Skin of body (tissue), 3 donors: ENCODE results near the gene VIPAS39. TPM values are rescaled to one million over a fixed set of nuclear protein-coding genes. Genes with fewer than 3 reads are reported as not detected.

Experiments
- DNase-seq: peaks from one replicate; lab custom pipeline; 2025; lab: John Stamatoyannopoulos, UW
- small RNA-seq: library from RNA; depleted of rRNA; stranded (forward); fragments of <200 nt; gene quantifications from one replicate; pipeline ENCODE3, GENCODE V24; 2014; ENCODE audit warnings: low replicate concordance
- total RNA-seq: library from RNA; depleted of rRNA; stranded (reverse); fragments of >200 nt; gene quantifications from one replicate; pipeline ENCODE4 v1.2.3, GENCODE V29; 2014

The VIPAS39 gene
- total RNA-seq, 1 donor from 2014 or later = 16.7 TPM

DNA sequence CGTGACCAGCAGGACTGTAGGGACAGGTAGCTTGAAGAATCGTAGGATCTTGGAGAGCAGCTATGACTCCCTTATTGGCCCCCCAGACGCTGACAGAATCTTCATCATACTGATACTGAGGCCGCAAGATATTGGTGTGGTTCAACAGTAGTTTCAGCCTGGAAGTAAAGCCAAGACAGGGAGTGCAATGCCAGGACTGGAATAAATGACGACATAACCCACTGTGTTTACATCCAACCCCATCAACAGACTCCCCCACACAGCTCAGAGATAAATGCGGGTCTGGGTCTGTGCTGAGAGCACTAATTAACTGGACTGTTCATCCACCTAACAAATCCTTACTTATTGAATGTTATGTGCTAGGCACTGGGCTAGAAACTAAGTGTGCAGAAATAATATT lies 50.7 kb downstream of the VIPAS39 start:
- DNase-seq = no peak

DNA sequence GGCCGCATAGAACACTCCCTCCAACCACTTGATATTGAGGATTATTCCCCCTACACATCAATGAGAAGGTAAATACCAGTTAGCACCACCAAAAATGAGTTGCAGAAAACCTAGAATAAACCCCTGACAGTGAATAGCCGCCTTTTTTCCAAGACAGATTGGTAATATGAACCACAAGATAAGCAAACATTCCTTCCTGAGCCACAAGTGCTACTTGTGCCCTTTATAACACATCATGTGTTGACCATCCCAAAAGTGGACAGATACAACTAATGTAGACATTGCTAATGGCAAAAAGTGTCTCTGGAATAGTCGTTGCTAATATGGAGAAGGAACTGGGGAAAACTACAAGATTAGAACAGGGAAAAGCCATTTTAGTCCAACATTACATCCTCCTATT lies 51.3 kb downstream of the VIPAS39 start:
- no peak for DNase-seq

DNA sequence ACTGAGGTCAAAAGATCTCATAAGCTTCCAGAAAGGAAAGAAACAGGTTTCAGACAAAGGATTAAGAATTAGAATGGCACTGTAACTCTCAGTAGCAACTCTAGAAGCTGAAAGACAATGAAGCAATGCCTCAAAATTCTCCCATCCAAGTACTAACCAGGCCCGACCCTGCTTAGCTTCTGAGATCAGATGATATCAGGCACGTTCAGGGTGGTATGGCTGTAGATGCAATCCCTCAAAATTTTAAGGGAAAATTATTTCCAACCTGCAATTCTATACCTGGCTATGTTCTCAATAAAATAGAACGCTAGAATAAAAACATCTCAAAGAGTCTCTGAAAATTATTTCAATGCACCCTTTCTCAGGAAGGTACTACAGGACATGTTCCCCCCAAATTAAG lies 53.6 kb downstream of the VIPAS39 start:
- no peak for DNase-seq

DNA sequence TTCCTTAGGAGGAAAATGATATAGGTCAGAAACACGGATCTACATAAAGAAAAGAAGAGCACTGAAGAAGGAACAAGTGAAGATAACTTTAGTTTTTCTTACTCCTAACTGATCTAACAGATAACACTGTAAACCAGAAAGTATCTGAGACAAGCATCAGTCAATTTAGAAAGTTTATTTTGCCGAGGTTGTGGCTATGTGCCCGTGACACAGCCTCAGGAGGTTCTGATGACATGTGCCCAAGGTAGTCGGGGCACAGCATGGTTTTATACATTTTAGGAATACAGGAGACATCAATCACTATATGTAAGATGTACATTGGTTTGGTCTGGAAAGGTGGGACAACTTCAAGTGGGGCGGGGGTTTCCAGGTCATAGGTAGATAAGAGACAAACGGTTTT lies 57.2 kb downstream of the VIPAS39 start:
- no peak for DNase-seq

DNA sequence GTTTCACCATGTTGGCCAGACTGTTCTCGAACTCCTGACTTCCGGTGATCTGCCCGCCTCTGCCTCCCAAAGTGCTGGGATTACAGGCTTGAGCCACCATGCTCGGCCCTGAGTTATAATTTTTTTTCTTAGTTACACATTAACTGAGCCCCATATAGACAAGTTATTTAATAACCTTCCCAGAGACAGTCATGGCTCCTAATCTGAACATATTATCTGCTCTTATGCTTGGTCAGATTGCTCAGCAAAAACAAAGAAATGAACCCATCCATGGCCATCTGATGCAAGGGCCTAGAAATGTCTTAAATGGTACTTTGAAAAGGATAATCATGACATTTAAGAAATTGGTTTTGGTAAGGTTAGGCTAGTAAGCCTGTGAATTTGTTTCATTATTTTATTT lies 67.2 kb downstream of the VIPAS39 start:
- DNase-seq = no peak

DNA sequence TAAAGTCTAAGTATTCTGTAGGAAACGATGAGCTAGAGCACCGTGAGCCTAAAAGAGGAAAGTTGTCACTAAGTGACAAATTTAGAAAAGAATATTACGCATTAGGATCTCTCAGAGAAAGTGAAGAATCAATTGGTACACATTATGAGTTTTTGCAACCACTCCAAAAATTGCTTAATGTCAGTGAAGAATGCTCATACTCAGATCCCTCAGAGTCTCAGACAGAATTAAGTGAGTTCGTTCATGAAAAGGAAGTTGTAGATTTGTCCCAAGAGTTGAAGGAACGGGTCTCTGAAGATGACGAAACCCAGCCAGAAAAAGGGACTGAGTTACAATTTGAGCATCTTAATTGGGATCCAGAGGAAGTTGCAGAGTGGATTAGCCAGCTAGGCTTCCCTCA lies 78.7 kb downstream of the VIPAS39 start:
- DNase-seq = no peak

DNA sequence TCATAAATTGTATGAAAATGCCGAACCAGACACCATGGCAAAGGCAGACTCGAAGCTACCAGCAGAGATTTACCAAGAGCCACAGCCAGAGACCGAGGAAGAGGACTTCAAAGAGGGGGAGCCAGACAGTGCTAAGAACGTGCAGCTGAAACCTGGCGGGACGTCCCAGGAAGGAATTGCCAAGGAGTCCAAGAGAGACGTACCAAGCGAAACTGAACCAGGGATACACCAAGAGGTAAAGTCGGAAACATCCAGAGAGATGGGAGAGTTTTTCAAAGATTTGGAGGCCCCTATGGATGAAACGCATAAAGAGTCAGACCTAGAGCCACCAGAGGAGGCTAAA lies 79.9 kb downstream of the VIPAS39 start:
- no peak for DNase-seq

DNA sequence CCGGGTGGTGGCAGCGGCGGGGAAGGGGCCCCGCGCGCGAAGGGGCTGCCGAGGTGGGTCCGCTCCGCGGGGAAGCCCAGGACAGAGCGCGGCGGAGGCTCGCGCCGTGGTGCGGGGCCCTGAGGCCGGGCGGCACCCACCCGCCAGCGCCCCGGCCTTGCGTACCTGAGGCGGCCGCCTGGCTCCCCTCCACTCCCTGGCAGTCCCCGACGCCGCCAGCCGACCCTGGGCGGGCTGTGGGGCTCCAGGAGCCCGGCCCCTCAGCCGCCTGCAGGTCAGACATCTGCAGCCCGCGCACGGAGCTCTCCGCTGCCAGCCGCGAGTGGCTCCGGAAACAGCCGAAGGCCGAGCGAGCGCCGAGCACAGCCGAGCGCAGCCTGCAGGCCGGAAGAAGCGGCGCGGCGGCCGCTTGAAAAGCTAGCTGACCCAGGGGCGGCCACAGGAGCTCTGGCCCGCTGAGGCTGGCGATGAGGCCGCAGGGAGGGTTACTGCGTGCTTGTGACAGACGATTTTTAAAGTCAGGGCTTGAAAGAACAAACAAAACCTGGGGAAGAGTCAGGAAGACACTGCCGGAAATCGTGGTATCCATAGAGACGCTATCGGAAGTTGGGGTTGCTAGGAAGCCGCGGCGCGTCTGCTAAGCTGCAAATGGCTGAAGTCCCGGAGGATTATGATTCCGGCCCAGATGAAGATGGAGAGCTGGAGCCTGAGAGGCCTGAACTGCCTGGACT lies 80.5 kb downstream of the VIPAS39 start, which contains the start of the genes SAMD15 and TMED8:
Gene SAMD15, plus strand, starts transcription at position 609 of the 731 bp plus-strand sequence. Its CDS starts 40 bp downstream, at position 649.
Gene TMED8, minus strand, starts transcription at position 324 of the 731 bp plus-strand sequence. Its CDS starts 41 bp downstream, at position 283.
- peak; percentile 90 for DNase-seq

Small RNAs within 50 kb of the gene (small RNA-seq; reads per million reads assigned to genes)
- gene RF00404 = not detected

Other genes starting within 250 kb of the VIPAS39 start
- not detected for gene NGB, start 186.4 kb downstream of the VIPAS39 start, total RNA-seq
- 17.1 TPM for gene POMT2, start 136.7 kb downstream of the VIPAS39 start, total RNA-seq
- gene GSTZ1, start 136.6 kb downstream of the VIPAS39 start, total RNA-seq = 10.9 TPM
- gene TMED8, start 80.5 kb downstream of the VIPAS39 start, total RNA-seq = 8.0 TPM
- 0.79 TPM for gene SAMD15, start 80.2 kb downstream of the VIPAS39 start, total RNA-seq
- 0.10 TPM for gene NOXRED1, start 34.1 kb downstream of the VIPAS39 start, total RNA-seq
- gene AHSA1, start 492 bp upstream of the VIPAS39 start, total RNA-seq = 63.4 TPM
- not detected for gene ISM2, start 41.2 kb upstream of the VIPAS39 start, total RNA-seq
- 23.1 TPM for gene SPTLC2, start 159.0 kb upstream of the VIPAS39 start, total RNA-seq